WTC11 (cell line): ENCODE data around the gene TSPAN5. TPM values are rescaled to one million over a fixed set of nuclear protein-coding genes. Genes with fewer than 3 reads are reported as not detected.

Experiments
- ATAC-seq: fragments of 200-7000 bp; cut with Tn5 transposase; 2 replicates; pipeline ENCODE4 v1.10.0; 2021; ENCODE audit warnings: mild to moderate bottlenecking, moderate library complexity
- CTCF ChIA-PET: fragments of 300-600 bp; sonication (Branson Sonifier 250); formaldehyde crosslinking; loops from one replicate; lab custom pipeline; 2021; ENCODE audit warnings: antibody characterized with exemption; lab: Charles Lee
- POLR2A ChIA-PET: fragments of 350-600 bp; sonication (Branson Sonifier 250); formaldehyde crosslinking; loops from one replicate; lab custom pipeline; 2021; ENCODE audit warnings: antibody characterized with exemption; lab: Charles Lee
- DNase-seq: peaks from one replicate; pipeline ENCODE4 v3.0.0; 2021; ENCODE audit warnings: low spot score
- H3K27ac Mint-ChIP-seq: 2 replicates; pipeline ENCODE4 v1.8.0; 2021; ENCODE audit warnings: mixed read lengths
- H3K27me3 Mint-ChIP-seq: 2 replicates; pipeline ENCODE4 v1.8.0; 2021; ENCODE audit warnings: low read depth, mild to moderate bottlenecking, moderate library complexity, mixed read lengths
- H3K36me3 Mint-ChIP-seq: 2 replicates; pipeline ENCODE4 v1.8.0; 2021; ENCODE audit warnings: mixed read lengths
- H3K4me1 Mint-ChIP-seq: 2 replicates; pipeline ENCODE4 v1.8.0; 2022; ENCODE audit warnings: mixed read lengths
- H3K4me3 Mint-ChIP-seq: 2 replicates; pipeline ENCODE4 v1.8.0; 2021; ENCODE audit warnings: mild to moderate bottlenecking, moderate library complexity, mixed read lengths
- H3K9me3 Mint-ChIP-seq: 2 replicates; pipeline ENCODE4 v1.8.0; 2021; ENCODE audit warnings: mixed read lengths
- AFF4 ChIP-seq: sonication (generic); formaldehyde crosslinking; IDR thresholded peaks from 2 replicates; pipeline ENCODE4 v1.8.1; 2023; ENCODE audit warnings: mild to moderate bottlenecking, missing genetic modification reagents, borderline replicate concordance
- AR ChIP-seq: fragments of 250-450 bp; sonication (Bioruptor Pico); IDR thresholded peaks from 2 replicates; pipeline ENCODE4 v1.9.0; 2021; ENCODE audit warnings: mild to moderate bottlenecking
- CDX4 ChIP-seq: fragments of 250-450 bp; sonication (Bioruptor Pico); IDR thresholded peaks from 2 replicates; pipeline ENCODE4 v1.9.0; 2021; ENCODE audit warnings: moderate library complexity, mild to moderate bottlenecking, inconsistent platforms, borderline replicate concordance
- E2F1 ChIP-seq: sonication (generic); formaldehyde crosslinking; IDR thresholded peaks from 2 replicates; pipeline ENCODE4 v1.8.0; 2022; ENCODE audit warnings: mild to moderate bottlenecking, missing genetic modification reagents
- FOXJ3 ChIP-seq: sonication (generic); formaldehyde crosslinking; IDR thresholded peaks from 2 replicates; pipeline ENCODE4 v1.9.0; 2021; ENCODE audit warnings: missing genetic modification reagents, mild to moderate bottlenecking, borderline replicate concordance
- FOXK1 ChIP-seq: sonication (generic); formaldehyde crosslinking; IDR thresholded peaks from 2 replicates; pipeline ENCODE4 v1.8.0; 2022; ENCODE audit warnings: mild to moderate bottlenecking, moderate library complexity, missing genetic modification reagents
- HMGA2 ChIP-seq: fragments of 250-450 bp; sonication (Bioruptor Pico); IDR thresholded peaks from 2 replicates; pipeline ENCODE4 v1.4.0; 2021; ENCODE audit warnings: mild to moderate bottlenecking, moderate library complexity
- KAT7 ChIP-seq: sonication (generic); formaldehyde crosslinking; IDR thresholded peaks from 2 replicates; pipeline ENCODE4 v1.8.1; 2023; ENCODE audit warnings: missing genetic modification reagents, mild to moderate bottlenecking, borderline replicate concordance
- MXD4 ChIP-seq: fragments of 250-450 bp; sonication (Bioruptor Pico); IDR thresholded peaks from 2 replicates; pipeline ENCODE4 v1.8.0; 2021; ENCODE audit warnings: mild to moderate bottlenecking, moderate library complexity, borderline replicate concordance
- NR1H2 ChIP-seq: sonication (generic); formaldehyde crosslinking; IDR thresholded peaks from 2 replicates; pipeline ENCODE4 v1.9.0; 2021; ENCODE audit warnings: mild to moderate bottlenecking, moderate library complexity, missing genetic modification reagents
- OVOL2 ChIP-seq: fragments of 250-450 bp; sonication (Bioruptor Pico); IDR thresholded peaks from 2 replicates; pipeline ENCODE4 v1.9.0; 2021; ENCODE audit warnings: mild to moderate bottlenecking, borderline replicate concordance
- PRRX2 ChIP-seq: fragments of 250-450 bp; sonication (Bioruptor Pico); IDR thresholded peaks from 2 replicates; pipeline ENCODE4 v1.8.0; 2021; ENCODE audit warnings: mild to moderate bottlenecking
- SMAD4 ChIP-seq: sonication (generic); formaldehyde crosslinking; IDR thresholded peaks from 2 replicates; pipeline ENCODE4 v1.8.0; 2022; ENCODE audit warnings: mild to moderate bottlenecking, missing genetic modification reagents
- TCF7 ChIP-seq: sonication (generic); formaldehyde crosslinking; IDR thresholded peaks from 2 replicates; pipeline ENCODE4 v1.8.0; 2022; ENCODE audit warnings: mild to moderate bottlenecking, low read depth, missing genetic modification reagents, moderate library complexity
- TP53 ChIP-seq: sonication (generic); formaldehyde crosslinking; IDR thresholded peaks from 2 replicates; pipeline ENCODE4 v1.8.1; 2023; ENCODE audit warnings: mild to moderate bottlenecking, missing genetic modification reagents
- ZNF121 ChIP-seq: sonication (generic); formaldehyde crosslinking; IDR thresholded peaks from 2 replicates; pipeline ENCODE4 v1.8.0; 2023; ENCODE audit warnings: missing genetic modification reagents
- ZNF232 ChIP-seq: sonication (generic); formaldehyde crosslinking; IDR thresholded peaks from 2 replicates; pipeline ENCODE4 v1.8.0; 2022; ENCODE audit warnings: mild to moderate bottlenecking, missing genetic modification reagents
- ZNF263 ChIP-seq: sonication (generic); formaldehyde crosslinking; IDR thresholded peaks from 2 replicates; pipeline ENCODE4 v1.8.1; 2022; ENCODE audit warnings: low read depth, mild to moderate bottlenecking, moderate library complexity, missing genetic modification reagents
- ZNF396 ChIP-seq: fragments of 250-450 bp; sonication (Bioruptor Pico); IDR thresholded peaks from 2 replicates; pipeline ENCODE4 v1.8.0; 2021; ENCODE audit warnings: mild to moderate bottlenecking, moderate library complexity, borderline replicate concordance
- ZNF671 ChIP-seq: fragments of 250-450 bp; sonication (Bioruptor Pico); IDR thresholded peaks from 2 replicates; pipeline ENCODE4 v1.8.0; 2021; ENCODE audit warnings: mild to moderate bottlenecking
- total RNA-seq: library from RNA; stranded (reverse); gene quantifications from 3 replicates; pipeline ENCODE4 v1.2.3, GENCODE V29; 2021
- TF ChIP-seq, protein P1 (sequence below): sonication (generic); formaldehyde crosslinking; IDR thresholded peaks from 2 replicates; pipeline ENCODE4 v1.8.1; 2022; ENCODE audit warnings: low read depth, missing genetic modification reagents, borderline replicate concordance
- TF ChIP-seq, protein P2 (sequence below): sonication (generic); formaldehyde crosslinking; IDR thresholded peaks from 2 replicates; pipeline ENCODE4 v1.8.1; 2022; ENCODE audit warnings: mild to moderate bottlenecking, missing genetic modification reagents, moderate library complexity, borderline replicate concordance
- TF ChIP-seq, protein P3 (sequence below): sonication (generic); formaldehyde crosslinking; IDR thresholded peaks from 2 replicates; pipeline ENCODE4 v1.8.0; 2022; ENCODE audit warnings: mild to moderate bottlenecking, missing genetic modification reagents

Gene TSPAN5
- total RNA-seq, 1 experiment from 2014 or later, result 22.7 TPM

DNA sequence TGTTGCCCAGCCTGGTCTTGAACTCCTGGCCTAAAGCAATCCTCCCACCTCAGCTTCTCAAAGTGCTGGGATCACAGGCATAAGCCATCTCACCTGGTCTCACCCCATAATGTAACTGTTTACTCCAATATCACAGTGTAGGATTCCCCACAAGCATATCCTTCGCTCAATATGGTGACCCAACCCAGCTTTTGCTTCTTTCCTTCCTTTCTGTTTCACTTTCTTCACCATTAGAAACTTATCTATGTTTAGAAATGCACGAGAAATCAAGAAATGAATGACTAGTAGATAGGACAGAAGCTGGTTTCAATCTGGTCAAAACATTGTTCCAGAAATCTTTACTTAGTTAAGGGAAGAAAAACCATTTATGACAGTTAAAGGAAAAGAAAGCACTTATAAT lies 18.9 kb downstream of the TSPAN5 start (continued):
- TF ChIP-seq E2F1 (CRISPR knock-in tag) (no peak), OVOL2 (no peak), FOXJ3 (CRISPR knock-in tag) (no peak)

GRCh38 chr4:98639108-98639507 lies 19.3 kb downstream of the TSPAN5 start:
- peaks cover 13% of the 10 kb centered on the region for H3K4me1 Mint-ChIP-seq
- TF ChIP-seq CDX4 (no peak), ZNF263 (CRISPR knock-in tag) (no peak)
- no peaks in the 10 kb centered on the region for H3K36me3 Mint-ChIP-seq
- DNase-seq, result no peak
- POLR2A ChIA-PET, result interaction anchor here (0.7 kb wide), 1 partner anchor 37 kb away, joined by 3 read pairs; no protein-coding TSS in a partner anchor
- no peaks in the 10 kb centered on the region for H3K9me3 Mint-ChIP-seq
- no peak overlapping the region for H3K4me3 Mint-ChIP-seq
- H3K27me3 Mint-ChIP-seq, result no peaks in the 10 kb centered on the region
- CTCF ChIA-PET, result interaction anchor here (0.7 kb wide), 1 partner anchor 11 kb away, joined by 3 read pairs; no protein-coding TSS in a partner anchor
- ATAC-seq, result no peak
- no peak overlapping the region for H3K27ac Mint-ChIP-seq

DNA sequence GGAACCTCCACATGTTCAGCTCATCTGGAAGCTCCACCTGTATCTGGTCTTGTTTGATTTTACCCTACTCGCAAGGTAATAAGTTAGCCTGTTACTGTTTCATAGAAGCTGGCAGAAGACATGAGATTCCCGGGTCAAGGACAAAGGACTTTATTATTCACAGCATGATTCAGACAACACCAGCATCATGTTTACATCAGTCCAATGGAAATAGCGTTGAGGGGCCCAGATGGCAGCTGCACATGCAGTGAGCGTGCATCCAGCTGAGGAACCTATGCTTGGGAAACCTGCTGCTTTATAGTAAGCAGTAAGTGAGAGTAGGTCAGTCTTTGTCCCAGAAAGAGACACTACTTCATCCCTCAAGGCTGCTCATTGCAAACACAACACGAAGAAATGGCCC lies 19.8 kb downstream of the TSPAN5 start:
- H3K4me3 Mint-ChIP-seq, result no peak overlapping the region
- ChIA-PET CTCF (no interaction called here), POLR2A (no interaction called here)
- H3K36me3 Mint-ChIP-seq, result no peaks in the 10 kb centered on the region
- H3K4me1 Mint-ChIP-seq, result peaks cover 8% of the 10 kb centered on the region
- DNase-seq, result no peak
- H3K9me3 Mint-ChIP-seq, result no peaks in the 10 kb centered on the region
- H3K27me3 Mint-ChIP-seq, result no peaks in the 10 kb centered on the region
- no peak overlapping the region for H3K27ac Mint-ChIP-seq
- no peak for ATAC-seq
- TF ChIP-seq, protein P1, sequence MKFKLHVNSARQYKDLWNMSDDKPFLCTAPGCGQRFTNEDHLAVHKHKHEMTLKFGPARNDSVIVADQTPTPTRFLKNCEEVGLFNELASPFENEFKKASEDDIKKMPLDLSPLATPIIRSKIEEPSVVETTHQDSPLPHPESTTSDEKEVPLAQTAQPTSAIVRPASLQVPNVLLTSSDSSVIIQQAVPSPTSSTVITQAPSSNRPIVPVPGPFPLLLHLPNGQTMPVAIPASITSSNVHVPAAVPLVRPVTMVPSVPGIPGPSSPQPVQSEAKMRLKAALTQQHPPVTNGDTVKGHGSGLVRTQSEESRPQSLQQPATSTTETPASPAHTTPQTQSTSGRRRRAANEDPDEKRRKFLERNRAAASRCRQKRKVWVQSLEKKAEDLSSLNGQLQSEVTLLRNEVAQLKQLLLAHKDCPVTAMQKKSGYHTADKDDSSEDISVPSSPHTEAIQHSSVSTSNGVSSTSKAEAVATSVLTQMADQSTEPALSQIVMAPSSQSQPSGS, result no peak
- no peak for TF ChIP-seq AFF4 (CRISPR knock-in tag)
- TF ChIP-seq ZNF232 (CRISPR knock-in tag), result no peak
- TF ChIP-seq PRRX2 (CRISPR knock-in tag), result no peak
- TF ChIP-seq KAT7, result no peak
- TF ChIP-seq FOXK1, result no peak
- TF ChIP-seq NR1H2 (CRISPR knock-in tag), result no peak
- no peak for TF ChIP-seq ZNF121 (CRISPR knock-in tag)
- TF ChIP-seq, protein P2, sequence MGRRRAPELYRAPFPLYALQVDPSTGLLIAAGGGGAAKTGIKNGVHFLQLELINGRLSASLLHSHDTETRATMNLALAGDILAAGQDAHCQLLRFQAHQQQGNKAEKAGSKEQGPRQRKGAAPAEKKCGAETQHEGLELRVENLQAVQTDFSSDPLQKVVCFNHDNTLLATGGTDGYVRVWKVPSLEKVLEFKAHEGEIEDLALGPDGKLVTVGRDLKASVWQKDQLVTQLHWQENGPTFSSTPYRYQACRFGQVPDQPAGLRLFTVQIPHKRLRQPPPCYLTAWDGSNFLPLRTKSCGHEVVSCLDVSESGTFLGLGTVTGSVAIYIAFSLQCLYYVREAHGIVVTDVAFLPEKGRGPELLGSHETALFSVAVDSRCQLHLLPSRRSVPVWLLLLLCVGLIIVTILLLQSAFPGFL (CRISPR knock-in tag), result no peak
- no peak for TF ChIP-seq MXD4 (CRISPR knock-in tag)
- no peak for TF ChIP-seq HMGA2 (CRISPR knock-in tag)
- no peak for TF ChIP-seq ZNF671 (CRISPR knock-in tag)
- TF ChIP-seq ZNF396 (CRISPR knock-in tag), result no peak
- TF ChIP-seq SMAD4 (CRISPR knock-in tag), result no peak
- no peak for TF ChIP-seq AR (CRISPR knock-in tag)
- TF ChIP-seq, protein P3, sequence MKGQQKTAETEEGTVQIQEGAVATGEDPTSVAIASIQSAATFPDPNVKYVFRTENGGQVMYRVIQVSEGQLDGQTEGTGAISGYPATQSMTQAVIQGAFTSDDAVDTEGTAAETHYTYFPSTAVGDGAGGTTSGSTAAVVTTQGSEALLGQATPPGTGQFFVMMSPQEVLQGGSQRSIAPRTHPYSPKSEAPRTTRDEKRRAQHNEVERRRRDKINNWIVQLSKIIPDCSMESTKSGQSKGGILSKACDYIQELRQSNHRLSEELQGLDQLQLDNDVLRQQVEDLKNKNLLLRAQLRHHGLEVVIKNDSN (CRISPR knock-in tag), result no peak
- no peak for TF ChIP-seq TCF7 (CRISPR knock-in tag)
- no peak for TF ChIP-seq TP53 (CRISPR knock-in tag)
